ENCODE results near the gene SLC16A2.
"Not testable (repeated sequence)": the region's sequence is repeated elsewhere in the genome, so short reads cannot be mapped to it uniquely, and the experiment has no call there.

The SLC16A2 gene

DNA sequence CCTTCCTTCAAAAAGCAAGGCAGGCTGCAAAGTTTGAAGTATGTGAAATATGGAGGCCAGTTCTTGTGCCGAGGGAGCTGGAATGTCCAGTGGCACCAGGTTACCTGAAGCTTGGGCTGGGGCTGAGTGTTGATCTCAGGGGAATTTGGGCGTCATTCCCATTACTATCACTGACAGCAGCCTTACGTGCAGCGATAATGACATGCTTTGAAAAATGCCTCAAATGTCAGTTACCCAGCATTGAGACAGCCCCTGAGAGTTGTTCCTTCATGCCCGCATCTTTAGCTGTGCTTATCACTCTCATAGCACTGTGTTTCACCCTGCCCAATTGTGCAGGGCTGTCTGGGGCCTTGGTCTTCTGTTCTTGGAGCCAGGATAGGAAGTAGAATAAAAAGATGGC, 27.4 kb downstream of the SLC16A2 start:
- DNase-seq, result no peak

DNA sequence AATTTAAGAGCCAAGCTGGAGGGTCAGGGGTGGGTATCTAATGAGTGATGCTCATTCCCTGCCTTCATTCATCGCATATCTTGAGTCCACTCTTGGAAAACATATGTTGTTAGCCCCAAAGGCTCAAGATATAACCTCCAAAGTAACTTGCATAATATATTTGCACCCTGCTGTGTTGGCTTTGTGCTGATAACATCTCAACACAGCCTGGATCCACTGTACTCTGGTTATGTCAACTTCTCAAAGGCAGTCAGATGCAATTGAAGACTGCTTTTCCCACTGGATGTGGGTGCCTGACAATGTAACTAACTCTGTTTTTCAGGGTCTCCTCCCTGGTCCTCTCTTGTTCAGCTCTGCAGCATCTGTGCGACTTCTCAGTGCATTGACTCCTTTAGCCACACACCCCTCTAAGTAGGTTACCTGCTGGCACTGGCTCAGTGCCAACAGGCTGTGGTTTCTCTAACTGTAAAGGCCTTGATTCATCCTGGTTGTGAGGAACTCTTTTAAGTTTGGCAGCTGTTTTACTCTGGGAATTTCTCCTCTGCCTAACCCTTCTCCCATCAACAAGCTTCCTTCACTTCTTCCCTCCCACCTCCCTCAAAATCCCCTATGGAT, 28.1 kb downstream of the SLC16A2 start:
- DNase-seq, result peak; percentile 24

DNA sequence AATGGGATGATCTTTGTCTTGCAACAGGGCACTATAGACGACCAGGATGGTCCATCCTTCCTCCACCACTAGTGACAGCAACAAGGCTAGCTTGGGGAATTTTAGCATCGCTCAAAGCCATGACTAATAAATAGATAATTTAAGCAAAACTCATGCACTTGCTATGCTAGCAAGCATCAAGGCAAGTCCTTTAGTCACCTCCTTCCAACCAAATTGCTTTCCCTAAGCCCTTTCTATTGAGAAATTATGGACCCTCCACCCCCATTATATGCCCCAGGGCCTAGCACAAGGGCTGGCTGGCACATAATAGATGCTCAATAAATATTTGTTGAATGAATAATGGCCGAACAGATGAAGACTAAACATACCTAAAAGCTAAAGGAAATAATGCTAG, 28.6 kb downstream of the SLC16A2 start:
- DNase-seq, result peak; percentile 56

DNA sequence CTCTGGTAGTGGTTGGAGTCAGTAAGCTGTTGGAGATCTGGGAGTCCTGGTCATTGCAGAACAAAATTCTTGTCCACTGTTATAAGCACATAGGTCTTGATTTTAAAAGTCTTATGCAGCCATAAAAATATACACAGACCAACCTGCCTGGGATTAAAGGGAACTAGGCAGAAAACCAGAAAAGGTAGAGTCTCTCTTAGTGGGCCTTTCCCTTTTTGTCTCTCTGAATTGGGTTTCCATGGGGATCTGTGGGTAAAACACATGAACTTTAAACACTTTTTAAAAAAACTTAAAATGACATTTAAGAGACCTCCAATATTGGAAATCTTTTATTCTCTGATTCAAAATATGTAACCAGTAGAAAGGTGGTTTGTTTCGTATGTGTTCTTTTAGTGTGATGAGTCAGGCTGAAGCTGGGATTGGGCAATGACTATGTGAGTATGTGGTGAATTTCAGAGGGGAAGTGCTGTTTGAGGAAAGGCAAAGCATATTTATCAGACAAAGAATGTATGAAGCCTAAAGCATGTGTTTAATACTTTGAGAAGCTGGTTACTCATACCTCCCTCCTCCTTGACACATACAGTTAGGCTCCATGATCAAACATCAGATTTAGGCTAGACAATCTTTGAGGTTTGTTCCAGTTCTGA, 29.6 kb downstream of the SLC16A2 start:
- peak; percentile 91 for DNase-seq

DNA sequence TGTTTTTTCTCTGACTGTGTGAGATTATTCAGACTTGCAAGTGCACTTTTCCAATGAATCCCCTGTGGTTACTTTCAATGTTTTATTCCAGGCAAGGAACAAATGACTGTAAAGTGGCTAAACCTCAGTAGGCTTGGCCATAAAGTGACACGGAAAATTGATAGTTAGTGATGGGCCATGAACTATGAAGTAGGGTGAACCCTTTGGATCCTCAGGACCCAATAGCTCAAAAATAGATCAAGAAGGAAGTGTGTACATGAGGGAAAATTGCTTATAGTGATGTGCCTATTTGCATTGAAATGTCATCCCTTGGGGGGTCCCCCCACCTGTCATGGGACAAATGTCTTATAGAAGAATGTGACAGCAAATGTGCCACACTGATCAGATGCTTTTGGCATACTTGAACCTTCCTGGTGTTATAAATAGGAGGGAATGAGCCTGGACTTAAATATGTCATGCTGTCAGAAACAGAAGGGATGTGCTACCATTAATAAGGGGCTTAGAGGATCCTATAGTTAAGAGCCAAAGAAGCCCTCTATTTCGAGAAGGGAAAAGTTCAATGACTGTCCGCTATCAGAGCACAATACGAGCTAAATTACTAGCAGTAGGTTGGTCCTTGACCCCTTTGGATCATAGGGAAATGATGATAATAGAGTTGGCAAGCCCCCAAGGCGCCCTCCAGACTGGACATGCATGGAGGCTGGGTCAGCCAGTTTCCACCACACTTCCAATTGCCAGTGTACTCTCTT, 30.3 kb downstream of the SLC16A2 start:
- no peak for DNase-seq

DNA sequence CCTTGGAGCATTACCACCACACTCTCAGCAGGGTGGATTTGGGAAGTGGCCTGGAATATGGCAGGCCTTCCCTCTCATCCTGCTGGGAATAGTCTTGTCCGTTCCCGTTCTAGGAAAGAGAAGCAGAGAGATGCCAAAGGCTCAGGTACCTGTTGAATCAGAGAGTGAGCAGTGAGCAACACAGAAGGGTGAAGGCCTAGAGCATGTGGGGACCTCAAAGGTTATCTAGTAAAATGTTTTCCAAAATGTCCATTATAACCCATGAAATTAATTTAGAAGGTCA, 30.8 kb downstream of the SLC16A2 start:
- DNase-seq, result no peak

DNA sequence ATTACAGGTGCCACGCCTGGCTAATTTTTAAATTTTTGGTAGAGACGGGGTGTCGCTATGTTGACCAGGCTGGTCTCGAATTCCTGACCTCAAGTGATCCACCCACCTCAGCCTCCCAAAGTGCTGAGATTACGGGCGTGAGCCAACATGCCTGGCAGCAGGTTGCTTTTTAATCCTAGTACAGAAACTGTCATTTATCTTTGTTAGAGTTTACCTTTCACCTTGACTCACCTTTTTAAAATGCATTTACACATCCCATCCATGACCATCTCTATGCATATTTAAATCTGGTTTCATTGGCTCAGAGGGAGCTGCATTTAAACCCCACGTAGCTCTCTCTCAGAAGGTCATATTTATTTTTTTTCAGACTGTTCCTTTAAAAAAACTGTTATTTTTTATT, 31.9 kb downstream of the SLC16A2 start:
- DNase-seq, result no peak

DNA sequence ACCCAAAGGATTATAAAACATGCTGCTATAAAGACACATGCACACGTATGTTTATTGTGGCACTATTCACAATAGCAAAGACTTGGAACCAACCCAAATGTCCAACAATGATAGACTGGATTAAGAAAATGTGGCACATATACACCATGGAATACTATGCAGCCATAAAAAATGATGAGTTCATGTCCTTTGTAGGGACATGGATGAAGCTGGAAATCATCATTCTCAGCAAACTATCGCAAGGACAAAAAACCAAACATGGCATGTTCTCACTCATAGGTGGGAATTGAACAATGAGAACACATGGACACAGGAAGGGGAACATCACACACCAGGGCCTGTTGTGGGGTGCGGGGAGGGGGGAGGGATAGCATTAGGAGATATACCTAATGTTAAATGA, 32.9 kb downstream of the SLC16A2 start:
- DNase-seq, result not testable (repeated sequence)

DNA sequence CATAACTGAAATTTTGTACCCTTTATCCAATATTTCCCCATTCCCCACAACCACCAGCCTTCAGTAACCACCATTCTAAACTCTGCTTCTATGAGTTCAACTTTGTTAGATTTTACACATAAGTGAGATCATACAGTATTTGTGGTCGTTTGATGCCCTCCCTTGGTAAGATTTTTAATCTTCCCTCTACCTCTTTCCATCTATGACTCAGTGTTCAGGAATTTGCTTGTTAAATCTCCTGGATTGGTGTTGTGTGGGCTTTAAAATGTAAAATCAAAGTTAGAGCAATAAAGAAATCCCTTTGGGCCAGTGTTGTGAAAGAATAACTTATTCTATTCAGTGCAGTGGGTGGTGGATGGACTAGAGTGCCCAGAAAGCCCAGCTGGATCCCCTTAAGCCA, 37.4 kb downstream of the SLC16A2 start:
- peak; percentile 80 for DNase-seq

DNA sequence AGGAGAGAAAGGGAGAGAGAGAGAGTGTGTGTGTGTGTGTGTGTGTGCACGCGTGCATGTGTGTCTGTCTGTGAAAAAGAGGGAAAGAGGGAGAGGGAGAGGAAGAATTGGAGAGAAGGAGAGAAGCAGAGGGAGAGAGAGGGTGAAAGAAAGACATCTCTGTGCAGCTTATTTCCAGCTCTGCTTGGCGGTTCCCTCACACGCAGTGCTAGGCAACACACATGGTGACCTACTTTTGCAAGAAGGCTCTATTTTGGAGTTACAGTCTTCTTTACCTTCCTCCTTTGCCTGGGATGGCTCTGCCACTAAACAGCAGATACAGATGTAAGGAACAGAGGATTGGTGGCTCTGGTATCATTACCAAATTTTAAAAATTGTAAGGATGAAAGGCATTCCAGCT, 40.1 kb downstream of the SLC16A2 start:
- DNase-seq, result no peak

DNA sequence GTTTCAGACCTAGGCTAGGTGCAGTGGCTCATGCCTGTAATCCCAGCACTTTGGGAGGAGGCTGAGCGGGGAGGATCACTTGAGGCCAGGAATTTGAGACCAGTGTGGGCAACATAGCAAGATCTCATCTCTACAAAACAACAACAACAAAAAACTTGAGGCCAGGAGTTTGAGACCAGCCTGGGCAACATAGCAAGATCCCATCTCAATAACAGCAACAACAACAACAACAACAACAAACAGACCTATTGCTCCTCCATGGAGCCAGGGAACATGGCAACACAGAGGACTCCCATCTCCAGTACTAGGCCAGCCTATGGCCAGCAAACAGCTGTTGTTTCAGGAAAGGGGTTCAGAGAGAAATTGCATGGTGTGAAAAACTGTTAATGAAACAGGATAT, 43.4 kb downstream of the SLC16A2 start:
- no peak for DNase-seq

DNA sequence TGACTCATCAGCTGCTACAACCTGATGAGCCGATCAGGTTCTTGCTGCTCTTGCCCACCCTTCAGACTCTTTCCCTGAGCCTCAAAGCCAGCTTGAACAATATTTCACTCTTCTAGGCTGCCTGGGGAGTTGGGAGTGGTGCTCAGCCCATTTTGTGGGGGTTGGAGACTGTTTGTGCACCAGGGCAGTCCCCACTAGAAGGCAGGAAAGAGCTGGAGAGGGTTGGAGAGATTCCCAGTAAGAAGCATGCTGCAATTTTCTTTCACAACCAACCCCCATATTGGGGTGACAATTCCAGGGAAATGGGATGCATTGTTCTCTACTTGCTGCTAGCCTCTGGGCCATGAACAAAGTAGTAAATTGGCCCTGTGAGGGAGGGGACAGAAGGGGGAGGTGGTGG, 44.1 kb downstream of the SLC16A2 start:
- peak; percentile 10 for DNase-seq

DNA sequence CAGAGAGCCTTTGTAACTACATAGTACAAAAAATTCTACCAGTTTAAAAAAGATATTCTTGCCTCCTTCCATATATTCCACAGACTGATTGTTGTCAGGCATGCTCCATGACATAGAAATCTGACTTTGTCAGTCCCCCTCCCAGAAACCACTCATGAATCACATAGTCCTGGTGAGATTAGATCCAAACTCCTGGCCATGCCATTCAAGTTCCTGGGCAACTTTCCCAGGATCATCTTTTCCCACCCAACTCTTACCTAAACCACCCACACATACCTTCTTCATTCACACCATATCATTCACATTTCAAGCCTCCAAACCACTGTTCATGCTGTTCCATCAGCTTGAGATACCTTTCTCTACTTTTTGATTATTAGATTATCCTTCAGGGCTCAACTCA, 46.4 kb downstream of the SLC16A2 start:
- DNase-seq, result no peak

DNA sequence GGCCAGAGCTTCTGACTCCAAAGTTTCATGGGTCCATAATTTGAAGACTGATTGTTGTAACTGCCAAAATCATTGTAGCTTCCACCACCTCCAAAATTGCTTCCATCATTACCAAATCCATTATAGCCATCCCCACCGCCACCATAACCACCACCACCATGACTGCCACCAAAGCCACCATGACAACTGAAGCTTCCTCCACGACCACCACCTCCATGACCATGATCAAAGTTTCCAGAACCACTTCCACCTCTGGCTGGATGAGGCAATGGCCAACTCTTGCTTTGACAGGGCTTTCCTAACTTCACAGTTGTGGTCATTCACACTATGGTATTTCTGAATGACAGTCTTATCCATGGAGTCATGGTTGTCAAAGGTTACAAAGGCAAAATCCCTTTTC, 51.8 kb downstream of the SLC16A2 start:
- DNase-seq, result not testable (repeated sequence)

DNA sequence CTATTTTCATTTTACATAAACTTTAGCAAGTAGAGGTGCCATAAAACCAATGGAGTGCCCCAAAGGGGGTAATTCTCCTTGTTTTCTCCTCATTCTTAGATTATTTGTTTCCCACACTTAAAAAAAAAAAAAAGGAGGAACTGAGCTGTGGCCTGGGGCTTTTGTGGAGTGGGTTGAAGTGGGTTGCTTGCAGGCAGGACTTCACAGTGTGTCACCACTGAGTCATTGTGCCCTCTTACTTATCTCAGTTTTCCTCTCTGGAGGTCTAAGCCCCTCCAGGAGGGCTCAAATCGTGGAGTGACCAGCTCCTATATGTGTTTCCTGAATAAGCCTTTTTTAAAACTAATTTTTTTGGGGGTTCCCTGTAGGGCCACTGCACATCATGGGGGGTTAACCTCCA, 69.0 kb downstream of the SLC16A2 start:
- DNase-seq, result no peak

DNA sequence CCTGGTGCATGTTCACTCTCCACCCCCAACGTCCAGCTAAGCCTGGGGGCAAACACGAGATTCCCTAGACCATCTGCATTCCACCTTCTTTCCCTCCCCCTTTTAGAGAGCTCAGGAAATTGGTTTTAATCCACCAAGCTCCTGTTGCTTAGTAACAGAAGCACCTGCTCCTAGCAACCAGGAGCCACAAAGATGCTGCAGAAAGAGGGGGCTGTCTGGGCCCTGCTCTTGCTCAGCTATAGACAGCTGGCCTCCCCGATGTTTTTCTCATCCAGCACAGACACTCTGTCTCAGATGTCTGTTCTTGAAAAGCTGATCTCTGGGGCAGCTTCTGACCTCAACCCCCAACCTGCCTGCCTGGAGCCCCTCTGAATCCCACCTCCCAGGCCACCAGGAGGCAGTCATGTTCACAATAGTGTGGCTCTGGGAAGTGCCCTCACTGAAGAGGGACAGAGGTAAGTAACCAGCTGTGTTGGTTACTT, 71.5 kb downstream of the SLC16A2 start:
- DNase-seq, result no peak

DNA sequence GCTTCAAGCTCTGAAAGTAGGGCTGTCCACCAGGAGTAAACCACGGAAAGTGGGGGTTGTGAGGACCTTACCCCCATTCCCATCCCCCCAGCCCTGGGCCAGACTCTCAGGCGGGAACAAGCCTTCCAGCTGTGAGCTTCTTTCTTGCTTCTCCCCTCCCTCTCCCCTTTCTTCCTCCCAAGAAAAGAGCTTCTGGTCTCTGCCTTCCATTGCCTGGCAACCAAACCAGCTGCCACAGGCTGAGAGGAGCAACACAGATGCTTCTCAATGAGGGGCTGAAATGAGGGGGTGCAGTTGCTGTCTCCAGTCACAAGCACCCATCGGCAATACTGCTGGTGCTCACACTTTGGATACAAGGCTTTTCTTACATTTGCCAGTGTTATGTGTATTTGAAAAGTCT, 72.5 kb downstream of the SLC16A2 start:
- DNase-seq, result no peak

DNA sequence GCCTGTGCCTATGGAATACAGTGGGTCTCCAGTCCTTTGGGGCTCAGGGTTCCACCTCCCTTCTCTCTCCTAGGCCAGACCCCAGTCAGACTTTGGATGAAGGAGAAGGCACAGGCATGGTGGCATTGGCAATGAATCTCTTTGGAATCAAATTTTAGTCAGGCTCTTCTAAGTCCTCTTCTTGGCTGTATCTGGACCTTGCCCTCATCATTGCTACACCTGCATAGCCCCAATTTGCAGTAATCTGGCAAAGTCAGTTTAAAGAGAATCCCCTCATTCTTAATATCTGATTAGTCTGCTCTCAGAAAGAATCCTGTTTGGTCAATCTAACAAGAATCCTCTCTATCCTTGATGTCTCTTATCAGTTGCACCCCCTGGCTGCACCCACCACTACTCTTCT, 77.6 kb downstream of the SLC16A2 start:
- DNase-seq, result no peak

DNA sequence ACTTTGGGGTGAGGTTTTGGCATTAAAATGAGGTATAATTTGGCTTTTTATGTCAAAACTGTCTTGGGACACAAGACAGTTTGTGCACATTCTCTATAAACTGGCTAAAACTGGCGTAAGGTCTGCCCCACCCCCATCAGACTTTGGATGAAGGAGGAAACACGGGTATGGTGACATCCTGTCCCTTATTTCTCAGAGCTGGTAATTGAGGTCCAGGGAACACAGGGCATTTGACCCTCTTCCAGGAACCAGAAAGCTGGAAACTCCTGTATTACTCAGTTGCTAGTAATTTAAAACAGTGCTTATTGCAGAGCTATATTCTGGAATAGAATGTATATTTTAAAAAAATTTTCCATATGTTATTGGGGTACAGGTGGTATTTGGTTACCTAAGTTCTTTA, 78.8 kb downstream of the SLC16A2 start:
- DNase-seq, result no peak

DNA sequence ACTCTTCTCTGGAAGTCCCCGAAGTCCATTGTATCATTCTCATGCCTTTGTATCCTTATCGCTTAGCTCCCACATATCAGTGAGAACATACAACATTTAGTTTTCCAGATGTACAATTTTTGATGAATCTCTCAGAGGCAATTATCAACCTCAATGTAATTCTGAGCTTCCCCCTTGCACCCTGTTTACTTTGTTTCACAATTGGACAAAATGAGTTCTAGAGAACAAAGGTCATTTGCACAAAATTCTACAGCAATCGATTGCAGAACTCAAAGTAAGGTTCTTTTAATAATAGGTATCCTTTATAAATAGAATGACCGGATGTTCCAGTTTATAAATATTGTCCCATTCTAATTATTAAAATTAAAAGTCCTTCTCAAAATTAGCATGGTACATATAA, 79.3 kb downstream of the SLC16A2 start:
- DNase-seq, result no peak

DNA sequence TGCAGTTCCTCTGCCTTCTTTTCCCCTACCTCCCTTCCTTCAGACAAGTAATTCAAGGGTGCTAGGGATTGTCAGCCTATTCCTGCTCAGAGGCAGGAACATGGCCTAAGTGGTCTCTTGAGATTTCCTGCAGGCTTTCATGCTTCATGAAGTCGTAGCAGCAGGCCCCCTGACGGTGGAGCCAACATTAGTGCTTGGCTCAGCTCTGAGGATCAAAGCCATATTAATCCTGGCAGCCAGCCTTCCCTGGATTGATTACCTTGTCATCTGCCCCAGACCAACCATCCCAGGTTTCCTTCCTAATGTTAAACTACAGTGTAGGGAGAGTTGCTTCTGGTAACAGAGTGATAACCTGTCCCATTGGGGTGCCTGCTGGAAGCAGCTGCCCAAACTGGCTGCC, 84.1 kb downstream of the SLC16A2 start:
- DNase-seq, result no peak

DNA sequence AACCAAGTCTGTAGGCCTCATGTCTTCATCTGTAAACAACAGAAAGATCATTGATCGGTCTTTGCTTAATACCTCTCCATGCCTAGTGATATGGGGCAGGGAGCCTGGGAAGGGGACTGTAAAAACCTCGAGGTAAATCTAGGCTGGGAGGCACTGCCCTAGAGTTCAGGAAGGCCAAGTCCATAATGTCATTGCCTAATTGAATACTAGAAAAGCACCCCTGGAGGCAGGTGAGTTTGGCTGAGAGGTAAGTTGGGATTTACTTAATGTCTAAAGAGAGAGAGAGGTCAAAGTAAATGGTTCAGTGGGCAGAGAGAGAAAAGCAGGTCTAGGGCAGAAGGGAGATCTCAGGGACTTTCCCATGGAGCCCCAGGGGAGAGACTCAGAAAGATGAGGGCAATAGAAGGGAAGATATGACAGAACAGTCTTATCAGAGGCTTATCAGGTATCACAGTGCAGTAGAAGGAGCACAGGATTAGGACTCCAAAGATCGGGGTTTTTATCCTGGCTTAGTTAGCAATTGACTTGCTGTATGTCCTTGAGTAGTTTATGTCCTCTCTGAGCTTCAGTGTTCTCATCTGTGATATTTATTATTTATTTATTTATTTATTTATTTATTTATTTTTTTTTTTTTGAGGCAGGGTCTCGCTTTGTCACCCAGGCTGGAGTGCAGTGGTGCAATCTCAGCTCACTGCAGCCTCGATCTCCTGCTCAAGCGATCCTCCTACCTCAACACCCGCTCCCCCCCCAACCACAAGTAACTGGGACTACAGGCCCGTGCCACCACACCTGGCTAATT, 85.2 kb downstream of the SLC16A2 start:
- DNase-seq, result no peak

DNA sequence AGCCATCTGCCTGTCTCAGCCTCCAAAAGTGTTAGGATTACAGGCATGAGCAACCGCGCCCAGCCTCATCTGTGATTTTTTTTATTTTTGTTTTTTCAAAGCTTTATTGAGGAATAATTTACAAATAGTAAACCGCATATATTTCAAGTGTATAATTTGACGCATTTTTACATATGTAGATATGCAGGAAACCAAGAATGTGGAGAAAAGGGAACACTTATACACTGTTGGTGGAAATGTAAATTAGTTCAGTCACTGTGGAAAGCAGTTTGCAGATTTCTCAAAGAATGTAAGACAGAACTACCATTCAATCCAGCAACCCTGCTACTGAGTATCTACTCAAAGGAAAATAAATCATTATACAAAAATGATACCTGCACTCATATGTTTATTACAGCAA, 85.9 kb downstream of the SLC16A2 start:
- no peak for DNase-seq

DNA sequence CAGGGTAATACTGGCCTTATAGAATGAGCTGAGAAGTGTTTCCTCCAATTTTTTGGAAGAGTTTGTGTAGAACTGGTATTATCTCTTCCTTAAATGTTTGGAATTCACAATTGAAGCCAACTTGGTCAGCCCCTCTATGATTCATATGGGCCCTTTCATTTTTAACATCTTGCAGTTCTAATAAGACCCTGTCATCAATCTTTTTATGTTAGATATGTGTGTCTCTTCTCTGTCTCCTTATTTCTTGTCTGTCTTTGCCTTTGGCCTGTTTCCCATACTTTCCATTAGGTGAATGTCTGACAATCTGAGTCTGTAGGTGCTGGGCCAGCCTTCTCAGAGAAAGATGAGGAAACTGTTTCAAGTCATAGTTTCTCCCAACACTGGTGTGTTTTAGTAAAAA, 88.7 kb downstream of the SLC16A2 start:
- DNase-seq, result peak; percentile 2

All from fibroblast of skin of right quadriceps (primary cell).